ENCODE results near the gene PLPP1.
"Not testable (repeated sequence)": the region's sequence is repeated elsewhere in the genome, so short reads cannot be mapped to it uniquely, and the experiment has no call there.

Gene PLPP1

GRCh38 chr5:55520117-55520839 lies 14.5 kb downstream of the PLPP1 start:
- Histone ChIP-seq H3K27ac (no peak overlapping the region), H3K9me3 (ENCODE audit: low read depth, low read length) (no peaks in the 10 kb centered on the region), H3K36me3 (ENCODE audit: insufficient read depth, low read length) (no peaks in the 10 kb centered on the region), H3K4me3 (no peak overlapping the region), H3K9ac (ENCODE audit: insufficient read length) (no peak overlapping the region)
- DNase-seq (ENCODE audit: low read depth, low spot score), result no peak
- TF ChIP-seq EZH2 (IDR thresholded peaks at IDR 0.05) (no peak), POLR2AphosphoS5 (IDR thresholded peaks at IDR 0.05; ENCODE audit: borderline replicate concordance, low read depth, low read length) (no peak), FOXP2 (optimal IDR thresholded peaks at IDR 0.05; ENCODE audit: control extremely low read depth, extremely low read length, insufficient read depth) (no peak)

- H3K27ac ChIP-seq, result no peak overlapping the region
- no peaks in the 10 kb centered on the region for H3K36me3 ChIP-seq (ENCODE audit: insufficient read depth, low read length)
- H3K4me3 ChIP-seq, result no peak overlapping the region
- no peaks in the 10 kb centered on the region for H3K9me3 ChIP-seq (ENCODE audit: low read depth, low read length)
- TF ChIP-seq FOXP2 (optimal IDR thresholded peaks at IDR 0.05; ENCODE audit: control extremely low read depth, extremely low read length, insufficient read depth) (no peak), POLR2AphosphoS5 (IDR thresholded peaks at IDR 0.05; ENCODE audit: borderline replicate concordance, low read depth, low read length) (no peak), EZH2 (IDR thresholded peaks at IDR 0.05) (no peak)
- no peak for DNase-seq (ENCODE audit: low read depth, low spot score)
- no peak overlapping the region for H3K9ac ChIP-seq (ENCODE audit: insufficient read length)
Observed at GRCh38 chr5:55518831-55519390, 15.9 kb downstream of the PLPP1 start.

GRCh38 chr5:55517804-55518203 lies 17.0 kb downstream of the PLPP1 start:
- Histone ChIP-seq H3K9ac (ENCODE audit: insufficient read length) (no peak overlapping the region), H3K9me3 (ENCODE audit: low read depth, low read length) (no peaks in the 10 kb centered on the region), H3K27ac (no peak overlapping the region), H3K36me3 (ENCODE audit: insufficient read depth, low read length) (no peaks in the 10 kb centered on the region), H3K4me3 (no peak overlapping the region)
- DNase-seq (ENCODE audit: low read depth, low spot score), result no peak
- TF ChIP-seq FOXP2 (optimal IDR thresholded peaks at IDR 0.05; ENCODE audit: control extremely low read depth, extremely low read length, insufficient read depth) (no peak), EZH2 (IDR thresholded peaks at IDR 0.05) (no peak), POLR2AphosphoS5 (IDR thresholded peaks at IDR 0.05; ENCODE audit: borderline replicate concordance, low read depth, low read length) (no peak)

GRCh38 chr5:55511010-55511409 lies 23.8 kb downstream of the PLPP1 start:
- H3K4me3 ChIP-seq, result no peak overlapping the region
- TF ChIP-seq FOXP2 (optimal IDR thresholded peaks at IDR 0.05; ENCODE audit: control extremely low read depth, extremely low read length, insufficient read depth) (no peak), EZH2 (IDR thresholded peaks at IDR 0.05) (no peak), POLR2AphosphoS5 (IDR thresholded peaks at IDR 0.05; ENCODE audit: borderline replicate concordance, low read depth, low read length) (no peak)
- H3K36me3 ChIP-seq (ENCODE audit: insufficient read depth, low read length), result no peaks in the 10 kb centered on the region
- H3K9me3 ChIP-seq (ENCODE audit: low read depth, low read length), result no peaks in the 10 kb centered on the region
- no peak overlapping the region for H3K9ac ChIP-seq (ENCODE audit: insufficient read length)
- H3K27ac ChIP-seq, result no peak overlapping the region
- no peak for DNase-seq (ENCODE audit: low read depth, low spot score)

GRCh38 chr5:55510523-55510880 lies 24.3 kb downstream of the PLPP1 start:
- Histone ChIP-seq H3K36me3 (ENCODE audit: insufficient read depth, low read length) (no peaks in the 10 kb centered on the region), H3K9ac (ENCODE audit: insufficient read length) (no peak overlapping the region), H3K4me3 (no peak overlapping the region), H3K27ac (no peak overlapping the region), H3K9me3 (ENCODE audit: low read depth, low read length) (no peaks in the 10 kb centered on the region)
- TF ChIP-seq POLR2AphosphoS5 (IDR thresholded peaks at IDR 0.05; ENCODE audit: borderline replicate concordance, low read depth, low read length), result no peak
- TF ChIP-seq EZH2 (IDR thresholded peaks at IDR 0.05), result no peak
- TF ChIP-seq FOXP2 (optimal IDR thresholded peaks at IDR 0.05; ENCODE audit: control extremely low read depth, extremely low read length, insufficient read depth), result no peak
- no peak for DNase-seq (ENCODE audit: low read depth, low spot score)

- no peak for TF ChIP-seq POLR2AphosphoS5 (IDR thresholded peaks at IDR 0.05; ENCODE audit: borderline replicate concordance, low read depth, low read length)
- no peak for TF ChIP-seq EZH2 (IDR thresholded peaks at IDR 0.05)
- no peak for TF ChIP-seq FOXP2 (optimal IDR thresholded peaks at IDR 0.05; ENCODE audit: control extremely low read depth, extremely low read length, insufficient read depth)
- H3K9me3 ChIP-seq (ENCODE audit: low read depth, low read length), result no peaks in the 10 kb centered on the region
- H3K27ac ChIP-seq, result no peak overlapping the region
- no peak overlapping the region for H3K4me3 ChIP-seq
- no peak for DNase-seq (ENCODE audit: low read depth, low spot score)
- no peak overlapping the region for H3K9ac ChIP-seq (ENCODE audit: insufficient read length)
- no peaks in the 10 kb centered on the region for H3K36me3 ChIP-seq (ENCODE audit: insufficient read depth, low read length)
Observed at GRCh38 chr5:55509796-55510522, 24.8 kb downstream of the PLPP1 start.

- no peak for TF ChIP-seq POLR2AphosphoS5 (IDR thresholded peaks at IDR 0.05; ENCODE audit: borderline replicate concordance, low read depth, low read length)
- TF ChIP-seq FOXP2 (optimal IDR thresholded peaks at IDR 0.05; ENCODE audit: control extremely low read depth, extremely low read length, insufficient read depth), result no peak
- TF ChIP-seq EZH2 (IDR thresholded peaks at IDR 0.05), result no peak
- no peak for DNase-seq (ENCODE audit: low read depth, low spot score)
- H3K36me3 ChIP-seq (ENCODE audit: insufficient read depth, low read length), result no peaks in the 10 kb centered on the region
- no peak overlapping the region for H3K27ac ChIP-seq
- no peak overlapping the region for H3K4me3 ChIP-seq
- H3K9me3 ChIP-seq (ENCODE audit: low read depth, low read length), result no peaks in the 10 kb centered on the region
- H3K9ac ChIP-seq (ENCODE audit: insufficient read length), result no peak overlapping the region
Observed at GRCh38 chr5:55509097-55509496, 25.7 kb downstream of the PLPP1 start.

GRCh38 chr5:55507574-55507973 lies 27.2 kb downstream of the PLPP1 start:
- Histone ChIP-seq H3K27ac (no peak overlapping the region), H3K9ac (ENCODE audit: insufficient read length) (no peak overlapping the region), H3K9me3 (ENCODE audit: low read depth, low read length) (no peaks in the 10 kb centered on the region), H3K36me3 (ENCODE audit: insufficient read depth, low read length) (no peaks in the 10 kb centered on the region), H3K4me3 (no peak overlapping the region)
- TF ChIP-seq EZH2 (IDR thresholded peaks at IDR 0.05) (no peak), FOXP2 (optimal IDR thresholded peaks at IDR 0.05; ENCODE audit: control extremely low read depth, extremely low read length, insufficient read depth) (no peak), POLR2AphosphoS5 (IDR thresholded peaks at IDR 0.05; ENCODE audit: borderline replicate concordance, low read depth, low read length) (no peak)
- DNase-seq (ENCODE audit: low read depth, low spot score), result no peak

- DNase-seq (ENCODE audit: low read depth, low spot score); H3K4me3 ChIP-seq; H3K36me3 ChIP-seq (ENCODE audit: insufficient read depth, low read length); H3K9me3 ChIP-seq (ENCODE audit: low read depth, low read length); H3K9ac ChIP-seq (ENCODE audit: insufficient read length); H3K27ac ChIP-seq: not testable (repeated sequence)
Observed at GRCh38 chr5:55505711-55506110, 29.1 kb downstream of the PLPP1 start.

- H3K9me3 ChIP-seq (ENCODE audit: low read depth, low read length); H3K4me3 ChIP-seq; H3K27ac ChIP-seq; DNase-seq (ENCODE audit: low read depth, low spot score); H3K36me3 ChIP-seq (ENCODE audit: insufficient read depth, low read length); H3K9ac ChIP-seq (ENCODE audit: insufficient read length): not testable (repeated sequence)
Observed at GRCh38 chr5:55503917-55504316, 30.8 kb downstream of the PLPP1 start.

Data from SK-N-MC (cell line).